Measurements from ENCODE around the gene MTCH1.

Gene MTCH1

GRCh38 chr6:36985808-36986703 is at the start of gene MTCH1:
TSS of gene MTCH1 (minus strand) at chr6:36986196. CDS start at chr6:36986173, 23 bp downstream.
- DNase-seq = peak; percentile 86

- no peak for DNase-seq
These were observed 48.1 kb upstream of the MTCH1 start for GRCh38 chr6:37033819-37034795.

- DNase-seq = no peak
These were observed 47.3 kb upstream of the MTCH1 start for GRCh38 chr6:37033255-37033654.

GRCh38 chr6:37032239-37032638 is 46.2 kb upstream of the MTCH1 start:
- no peak for DNase-seq

- no peak for DNase-seq
These were observed 44.6 kb upstream of the MTCH1 start for GRCh38 chr6:37030599-37030998.

GRCh38 chr6:37029249-37029971 is 43.4 kb upstream of the MTCH1 start:
- peak; percentile 33 for DNase-seq

- no peak for DNase-seq
These were observed 41.9 kb upstream of the MTCH1 start for GRCh38 chr6:37027811-37028469.

GRCh38 chr6:37027036-37027720 is 41.2 kb upstream of the MTCH1 start:
- no peak for DNase-seq

- no peak for DNase-seq
These were observed 39.8 kb upstream of the MTCH1 start for GRCh38 chr6:37025621-37026466.

GRCh38 chr6:37024656-37025337 is 38.8 kb upstream of the MTCH1 start:
- DNase-seq = peak; percentile 54

- no peak for DNase-seq
These were observed 36.3 kb upstream of the MTCH1 start for GRCh38 chr6:37022135-37022863.

- DNase-seq = peak; percentile 61
These were observed 35.5 kb upstream of the MTCH1 start for GRCh38 chr6:37021356-37022129.

- no peak for DNase-seq
These were observed 34.8 kb upstream of the MTCH1 start for GRCh38 chr6:37020812-37021211.

- no peak for DNase-seq
These were observed 34.4 kb upstream of the MTCH1 start for GRCh38 chr6:37020381-37020780.

GRCh38 chr6:37019065-37019450 is 33.1 kb upstream of the MTCH1 start:
- no peak for DNase-seq

GRCh38 chr6:37018198-37019064 is 32.4 kb upstream of the MTCH1 start:
- DNase-seq = peak; percentile 89

GRCh38 chr6:37017606-37018197 is 31.7 kb upstream of the MTCH1 start:
- no peak for DNase-seq
